OCI-LY3 (cell line): ENCODE measurements around the gene DNAJC5.

Experiments used
- H2AFZ ChIP-seq: fragments of 200-600, 300-600 bp; shearing (Covaris generic); 2 replicates; pipeline ENCODE4 v1.6.0; 2014; ENCODE audit warnings: antibody characterized with exemption, low read depth, low read length
- H3K27ac ChIP-seq: fragments of 200-600, 300-600 bp; sonication (generic); 2 replicates; pipeline ENCODE4 v1.5.1; 2014; ENCODE audit warnings: mild to moderate bottlenecking, low read length, moderate library complexity, mixed read lengths
- H3K27me3 ChIP-seq: fragments of 200-600, 300-600 bp; sonication (generic); 2 replicates; pipeline ENCODE4 v1.6.1; 2014; ENCODE audit warnings: low read depth, low read length, mixed read lengths
- H3K36me3 ChIP-seq: fragments of 200-600, 300-600 bp; sonication (generic); replicated peaks from 2 replicates; pipeline ENCODE3; 2014; ENCODE audit warnings: low read depth, low read length, mixed read lengths
- H3K4me1 ChIP-seq: fragments of 300-600, 200-600 bp; sonication (generic); 2 replicates; pipeline ENCODE4 v1.6.1; 2014; ENCODE audit warnings: low read length, mixed read lengths
- H3K4me2 ChIP-seq: fragments of 200-600, 300-600 bp; sonication (generic); 2 replicates; pipeline ENCODE4 v1.6.1; 2014; ENCODE audit warnings: low read length, mixed read lengths
- H3K4me3 ChIP-seq: fragments of 300-600, 200-600 bp; sonication (generic); 2 replicates; pipeline ENCODE4 v1.5.1; 2014; ENCODE audit warnings: antibody characterized with exemption, mild to moderate bottlenecking, low read length, moderate library complexity
- H3K79me2 ChIP-seq: fragments of 300-600, 200-600 bp; shearing (Covaris generic); 2 replicates; pipeline ENCODE4 v1.6.1; 2014; ENCODE audit warnings: mild to moderate bottlenecking, low read length, mixed read lengths
- H3K9ac ChIP-seq: fragments of 300-600, 200-600 bp; shearing (Covaris generic); 2 replicates; pipeline ENCODE4 v1.6.0; 2014; ENCODE audit warnings: mild to moderate bottlenecking, low read length, moderate library complexity
- H3K9me3 ChIP-seq: fragments of 200-600, 300-600 bp; shearing (Covaris generic); 2 replicates; pipeline ENCODE4 v1.6.1; 2014; ENCODE audit warnings: low read length, mixed read lengths; ENCODE audit not compliant: insufficient read depth
- H4K20me1 ChIP-seq: fragments of 200-600, 300-600 bp; sonication (generic); 2 replicates; pipeline ENCODE4 v1.6.1; 2016; ENCODE audit warnings: low read length, mixed read lengths; ENCODE audit not compliant: insufficient read depth
- CTCF ChIP-seq: fragments of 200-600, 300-600 bp; sonication (generic); IDR thresholded peaks from 2 replicates; pipeline ENCODE4 v1.5.1; 2014; ENCODE audit warnings: antibody characterized with exemption, low read length, low read depth
- EZH2phosphoT487 ChIP-seq: fragments of 200-600 bp; shearing (Covaris generic); IDR thresholded peaks from 2 replicates; pipeline ENCODE4 v1.6.1; 2018; ENCODE audit warnings: antibody characterized with exemption, mixed run types, low read depth

Gene DNAJC5

GRCh38 chr20:63885264-63886053 lies 9.5 kb upstream of the DNAJC5 start:
- Histone ChIP-seq H3K27me3 (no peaks in the 10 kb centered on the region), H3K4me3 (no peak overlapping the region), H3K9me3 (no peaks in the 10 kb centered on the region), H3K4me2 (peak overlapping the region; percentile 13; the same call in 1 of the 2 replicates), H3K79me2 (no peaks in the 10 kb centered on the region; the same call in 1 of the 2 replicates), H3K36me3 (peaks cover 17% of the 10 kb centered on the region), H2AFZ (no peak overlapping the region), H3K4me1 (peaks cover 21% of the 10 kb centered on the region), H4K20me1 (peaks cover 8% of the 10 kb centered on the region), H3K27ac (peak overlapping the region; percentile 56), H3K9ac (no peak overlapping the region)
- TF ChIP-seq CTCF (no peak), EZH2phosphoT487 (no peak)

GRCh38 chr20:63886054-63886419 lies 8.9 kb upstream of the DNAJC5 start:
- H3K4me3 ChIP-seq = no peak overlapping the region
- no peak for TF ChIP-seq CTCF
- TF ChIP-seq EZH2phosphoT487 = no peak
- H3K4me1 ChIP-seq = peaks cover 21% of the 10 kb centered on the region
- no peak overlapping the region for H3K9ac ChIP-seq
- no peaks in the 10 kb centered on the region; the same call in 1 of the 2 replicates for H3K79me2 ChIP-seq
- H3K9me3 ChIP-seq = no peaks in the 10 kb centered on the region
- no peak overlapping the region for H2AFZ ChIP-seq
- H4K20me1 ChIP-seq = peaks cover 8% of the 10 kb centered on the region
- H3K36me3 ChIP-seq = peaks cover 20% of the 10 kb centered on the region
- no peaks in the 10 kb centered on the region for H3K27me3 ChIP-seq
- H3K4me2 ChIP-seq = 0 out of 2 replicates have a peak overlapping the region, but pooled peaks have one; percentile 3
- H3K27ac ChIP-seq = no peak overlapping the region

GRCh38 chr20:63886921-63887320 lies 8.0 kb upstream of the DNAJC5 start:
- Histone ChIP-seq H3K27me3 (no peaks in the 10 kb centered on the region), H3K36me3 (peaks cover 20% of the 10 kb centered on the region), H3K9me3 (no peaks in the 10 kb centered on the region), H3K79me2 (no peaks in the 10 kb centered on the region; the same call in 1 of the 2 replicates), H4K20me1 (peaks cover 8% of the 10 kb centered on the region), H3K4me3 (no peak overlapping the region), H2AFZ (no peak overlapping the region), H3K4me1 (peaks cover 21% of the 10 kb centered on the region), H3K27ac (no peak overlapping the region), H3K9ac (no peak overlapping the region), H3K4me2 (no peak overlapping the region)
- TF ChIP-seq CTCF (no peak), EZH2phosphoT487 (no peak)

- peaks cover 12% of the 10 kb centered on the region for H3K36me3 ChIP-seq
- H3K9me3 ChIP-seq = no peaks in the 10 kb centered on the region
- H3K4me2 ChIP-seq = no peak overlapping the region
- no peak overlapping the region for H3K4me3 ChIP-seq
- peaks cover 16% of the 10 kb centered on the region for H3K4me1 ChIP-seq
- no peaks in the 10 kb centered on the region for H3K27me3 ChIP-seq
- peaks cover 4% of the 10 kb centered on the region; the same call in 1 of the 2 replicates for H4K20me1 ChIP-seq
- no peak overlapping the region for H3K9ac ChIP-seq
- no peaks in the 10 kb centered on the region; the same call in 1 of the 2 replicates for H3K79me2 ChIP-seq
- H2AFZ ChIP-seq = no peak overlapping the region
- no peak overlapping the region for H3K27ac ChIP-seq
- TF ChIP-seq EZH2phosphoT487 (no peak), CTCF (no peak)
Observed at GRCh38 chr20:63889241-63890200, 5.4 kb upstream of the DNAJC5 start.
